ENCODE measurements around the gene MGAT3. TPM values are rescaled to one million over a fixed set of nuclear protein-coding genes. Genes with fewer than 3 reads are reported as not detected.
"Not testable (repeated sequence)": the region's sequence is repeated elsewhere in the genome, so short reads cannot be mapped to it uniquely, and the experiment has no call there.

Gene MGAT3
- total and polyA plus RNA-seq, 9 of the 15 experiments (the other 6 are each of a cell fraction or from before 2014, with no cell fraction given) = 0.10 to 11.5 (median 4.6) TPM

GRCh38 chr22:39520226-39521105 lies 63.7 kb downstream of the MGAT3 start, which contains the start of gene ATF4 (continued):
- TF ChIP-seq MLX (CRISPR knock-in tag; conservative IDR thresholded peaks at IDR 0.05) (0 out of 4 replicates have a peak, but pooled peaks of 1 of the 2 experiments have one; percentile 61), COPS2 (conservative IDR thresholded peaks at IDR 0.05) (no peak), ETV1 (tag; conservative IDR thresholded peaks at IDR 0.05; ENCODE audit: low read depth) (peak; percentile 99), TAF15 (IDR thresholded peaks at IDR 0.05; ENCODE audit: low read depth, low read length) (0 out of 2 replicates have a peak, but pooled peaks have one; percentile 28), GTF2E2 (tag; IDR thresholded peaks at IDR 0.05) (peak; percentile 95), NFIC (IDR thresholded peaks at IDR 0.05) (peak; percentile 63)

- FAIRE-seq; DNase-seq (ENCODE audit: extremely low read depth in 1 of 4, low spot score in 3 of 4); H3K9me1 ChIP-seq (ENCODE audit: control insufficient read depth, insufficient read depth, low read length); H3K9me3 ChIP-seq (replicated peaks; ENCODE audit: control insufficient read depth, insufficient read depth, low read depth, low read length); ATAC-seq; in situ Hi-C loops (cut with MboI); H2AFZ ChIP-seq (ENCODE audit: low read depth, low read length); CTCF ChIA-PET (ENCODE audit: low intra/inter-chr PET ratio); BruUV-seq (replicated peaks); H3K27me3 ChIP-seq (ENCODE audit: control insufficient read depth in 2 of 2, insufficient read depth in 2 of 2, low read length in 2 of 2): not testable (repeated sequence)
- Histone ChIP-seq H3K27ac (ENCODE audit: extremely low read depth, low read depth, low read length) (peak overlapping the region; percentile 100), H3K9ac (ENCODE audit: insufficient read depth in 1 of 2, low read depth in 2 of 2, low read length in 2 of 2) (peak overlapping the region; percentile 99 to 100), H3K36me3 (ENCODE audit: control insufficient read depth, insufficient read depth, low read length) (peaks cover 58% of the 10 kb centered on the region), H3K4me3 (peak overlapping the region; percentile 99), H3K4me2 (ENCODE audit: insufficient read depth, low read length) (peak overlapping the region; percentile 97), H3K4me1 (replicated peaks in 1 of 2; ENCODE audit: control insufficient read depth in 2 of 2, insufficient read depth in 2 of 2, low read length in 2 of 2) (peaks cover 23 to 34% of the 10 kb centered on the region in 2 experiments; a peak in 4 of 5 replicates), H4K20me1 (replicated peaks; ENCODE audit: control insufficient read depth, insufficient read depth, low read length) (peaks cover 28% of the 10 kb centered on the region), H3K79me2 (ENCODE audit: control insufficient read depth, insufficient read depth, low read length) (peaks cover 66% of the 10 kb centered on the region)
- POLR2A ChIA-PET = interaction anchor here (0.7 to 6.1 kb wide), 10 partner anchors 9 to 1395 kb away, joined by 3 to 106 read pairs (median 8); partner anchors contain the start of genes MIEF1 and RPL3
- WGBS (ENCODE audit: insufficient coverage, low coverage, missing lambda C conversion rate) = under 1% methylated on average over 20 of the region's 28 CpGs
- intact Hi-C loops (cut with micrococcal nuclease) = loop anchor here (2.0 to 10.0 kb wide), 2 partner anchors 202 to 346 kb away; partner anchors contain the start of gene RPL3
- TF ChIP-seq CCNT2 (IDR thresholded peaks at IDR 0.05; ENCODE audit: borderline replicate concordance, extremely low read depth, insufficient read length, low read depth, low read length) (peak; percentile 12), FOXA3 (CRISPR knock-in tag; conservative IDR thresholded peaks at IDR 0.05 in 1 of 2, IDR thresholded peaks at IDR 0.05 in 1 of 2) (0 out of 4 replicates have a peak, but pooled peaks of 1 of the 2 experiments have one; percentile 20), POLR2AphosphoS5 (IDR thresholded peaks at IDR 0.05; ENCODE audit: control insufficient read depth, insufficient read depth, low read depth, low read length) (peak; percentile 39; the same call in 1 of the 2 replicates), ZBTB9 (CRISPR knock-in tag; IDR thresholded peaks at IDR 0.05) (0 out of 2 replicates have a peak, but pooled peaks have one; percentile 6), ETS1 (conservative IDR thresholded peaks at IDR 0.05; ENCODE audit: control insufficient read depth, low read depth, low read length) (0 out of 2 replicates have a peak, but pooled peaks have one; percentile 53), SRF (CRISPR knock-in tag; IDR thresholded peaks at IDR 0.05) (peak in 1 of 2 experiments; percentile 83; a peak in 2 of 4 replicates)
Observed at GRCh38 chr22:39521106-39521885, 64.5 kb downstream of the MGAT3 start.
